ENCODE results near the gene CC2D2B. TPM values are rescaled to one million over a fixed set of nuclear protein-coding genes. Genes with fewer than 3 reads are reported as not detected.
"Not testable (repeated sequence)": the region's sequence is repeated elsewhere in the genome, so short reads cannot be mapped to it uniquely, and the experiment has no call there.

Gene CC2D2B
- total RNA-seq, 1 donor from 2014 or later, result 0.64 TPM

DNA sequence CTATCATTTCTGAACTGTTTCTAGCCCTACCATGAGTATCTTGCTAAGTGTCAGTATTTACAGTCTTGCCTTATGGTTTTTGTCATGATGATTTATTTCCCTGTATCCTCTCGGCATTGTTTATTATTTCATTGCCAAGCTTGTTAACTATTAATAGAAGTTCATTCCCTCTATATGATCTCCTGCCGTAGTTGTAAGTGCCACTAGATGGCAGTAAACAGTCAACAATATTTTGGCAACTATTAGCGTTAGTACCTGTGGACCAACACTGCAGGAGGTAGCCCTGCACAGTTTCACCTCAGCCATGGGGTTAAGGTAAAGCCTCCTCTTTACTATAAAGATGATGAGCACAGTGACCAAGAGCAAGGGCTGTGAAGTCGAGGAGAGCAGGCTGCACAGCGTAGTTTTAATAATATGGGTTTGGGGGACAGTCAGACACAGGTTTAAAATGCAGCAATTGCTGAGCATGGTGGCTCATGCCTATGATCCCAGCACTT, 109.5 kb downstream of the CC2D2B start:
- intact Hi-C loops (cut with micrococcal nuclease), result loop anchor here (1.0 to 2.0 kb wide), 2 partner anchors 276 to 324 kb away; no protein-coding TSS in a partner anchor

DNA sequence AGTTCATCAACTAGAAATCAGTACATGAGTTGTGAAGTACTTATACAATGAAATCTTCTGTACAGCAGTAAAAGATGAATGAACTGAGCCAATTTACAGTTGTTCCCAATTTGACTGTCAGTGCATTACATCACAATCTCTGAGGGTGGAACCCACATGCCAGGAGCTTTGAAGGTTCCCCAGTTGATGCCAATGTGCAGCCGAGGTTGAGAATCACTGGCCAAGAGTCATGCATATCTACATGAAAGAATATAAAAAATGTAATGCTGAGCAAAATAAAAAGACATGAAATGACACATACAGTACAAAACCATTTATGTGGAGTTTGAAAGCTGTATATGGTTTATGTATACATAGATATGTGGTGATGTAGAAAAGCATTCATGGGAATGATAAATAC, 113.6 kb downstream of the CC2D2B start:
- intact Hi-C loops (cut with micrococcal nuclease), result no loop called here

DNA sequence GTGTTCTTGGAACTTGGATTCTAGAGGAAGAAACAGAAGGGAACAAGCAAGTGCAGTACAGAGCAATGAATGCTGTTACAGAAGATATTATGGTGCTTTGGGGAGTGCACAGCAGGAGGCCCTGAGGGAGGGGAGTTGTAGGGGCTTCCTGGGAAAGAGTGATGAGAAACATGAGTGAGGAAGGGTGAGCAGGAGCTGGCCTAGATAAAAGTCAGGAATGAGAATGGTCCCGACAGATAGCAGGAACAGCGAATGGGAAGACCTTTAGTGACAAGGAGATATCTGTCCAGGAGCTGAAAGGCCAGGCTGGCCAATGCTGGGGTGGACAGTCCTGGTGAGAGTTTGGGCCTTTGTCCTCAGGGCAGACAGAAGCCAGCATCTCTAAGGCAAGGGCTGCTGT, 115.0 kb downstream of the CC2D2B start:
- intact Hi-C loops (cut with micrococcal nuclease), result no loop called here

DNA sequence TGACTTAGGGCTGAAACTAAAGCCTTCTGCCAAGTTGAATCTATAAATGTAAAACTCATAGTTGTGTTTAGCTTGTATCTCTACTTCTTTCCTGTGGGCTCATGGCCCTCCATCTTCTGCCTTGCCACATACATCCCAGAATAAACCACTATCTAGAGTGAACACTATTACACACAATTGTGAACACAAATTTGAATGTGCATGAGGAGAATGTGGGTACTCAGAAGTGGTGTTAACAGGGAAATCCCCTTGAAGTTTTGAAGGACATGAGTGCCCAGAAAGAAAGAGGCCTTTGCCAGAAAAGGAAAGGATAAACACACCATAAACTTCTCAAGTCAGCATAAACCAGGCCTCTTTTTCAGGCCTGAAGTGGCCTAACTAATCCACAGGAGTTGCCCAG, 115.4 kb downstream of the CC2D2B start:
- intact Hi-C loops (cut with micrococcal nuclease), result no loop called here

DNA sequence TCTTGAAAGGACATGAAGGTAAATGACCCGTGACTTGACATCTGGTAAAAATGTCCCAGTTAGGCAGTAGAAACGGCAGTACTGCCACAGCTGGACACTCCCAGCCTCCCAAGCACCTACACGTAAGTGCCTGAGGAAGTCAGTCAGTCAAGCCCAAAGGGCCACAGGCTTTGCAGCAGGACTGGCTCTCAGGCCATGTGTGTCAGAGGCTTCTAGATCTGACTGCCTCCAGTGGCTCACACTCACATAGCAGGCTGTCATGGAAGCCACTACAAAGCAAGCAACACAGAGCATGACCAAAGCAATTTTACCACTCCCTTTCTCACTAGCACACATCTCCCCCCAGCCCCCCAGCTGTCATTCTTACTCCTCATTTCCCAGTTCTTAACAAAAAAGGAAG, 117.8 kb downstream of the CC2D2B start:
- intact Hi-C loops (cut with micrococcal nuclease), result no loop called here

DNA sequence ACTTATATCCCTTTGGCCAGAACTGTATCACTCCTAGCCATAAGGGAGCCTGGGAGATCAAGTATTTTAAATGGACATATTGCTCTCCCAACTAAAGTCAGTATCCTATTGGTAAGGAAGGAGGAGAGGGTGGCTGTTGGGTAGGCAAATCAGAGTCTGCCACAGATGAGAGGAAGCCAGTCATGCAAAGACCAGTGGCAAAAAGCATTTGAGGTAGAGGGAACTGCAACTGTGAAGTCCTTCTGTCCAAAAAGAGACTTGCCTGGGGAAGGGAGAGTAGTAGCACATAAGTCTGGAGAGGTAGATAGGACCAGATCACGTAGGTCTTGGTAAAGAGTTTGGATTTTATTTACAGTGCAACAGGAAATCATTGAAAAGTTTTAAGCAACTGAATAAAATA, 126.8 kb downstream of the CC2D2B start:
- intact Hi-C loops (cut with micrococcal nuclease), result no loop called here

DNA sequence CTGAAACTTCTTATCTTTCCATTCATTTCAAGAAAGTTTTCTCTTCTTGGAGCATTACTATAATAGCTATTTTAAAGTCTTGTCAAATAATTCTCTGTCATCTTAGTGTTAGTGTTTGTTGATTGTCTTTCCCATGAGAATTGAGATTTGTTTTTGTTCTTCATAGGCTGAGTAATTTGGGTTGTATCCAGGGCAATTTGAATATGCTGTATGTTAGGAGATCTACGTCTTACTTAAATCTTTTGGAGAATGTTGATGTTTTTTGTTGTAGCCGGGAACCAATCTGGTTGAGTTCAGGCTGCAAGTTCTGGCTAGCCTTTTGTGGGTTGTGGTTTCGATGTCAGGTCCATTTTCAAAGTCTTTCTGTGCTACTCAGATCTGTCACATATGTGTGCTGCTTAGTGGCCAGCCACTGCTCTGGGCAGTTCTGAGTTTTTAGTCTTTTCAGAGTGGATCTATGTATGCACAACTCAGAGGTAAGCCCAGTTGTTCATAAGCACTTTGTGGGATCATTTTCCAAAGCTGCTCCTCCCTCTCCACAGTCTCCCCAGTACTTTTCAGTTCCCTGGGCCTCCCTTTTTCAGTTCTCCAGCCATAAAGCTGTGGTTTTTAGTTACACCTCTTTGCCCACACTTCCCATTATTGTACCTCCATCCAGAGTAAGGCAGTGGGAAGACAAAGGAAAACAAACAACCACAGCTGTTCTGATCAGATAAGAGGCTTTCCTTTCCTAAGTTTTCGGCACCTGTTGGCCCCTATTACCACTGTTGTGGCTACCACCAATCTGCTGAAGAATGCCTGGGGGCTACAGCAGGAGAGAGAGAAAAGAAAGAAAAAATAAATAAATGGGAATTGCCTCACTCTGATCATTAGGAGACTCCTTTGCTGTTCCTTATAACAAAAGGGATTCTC, 131.0 kb downstream of the CC2D2B start:
- intact Hi-C loops (cut with micrococcal nuclease), result no loop called here

DNA sequence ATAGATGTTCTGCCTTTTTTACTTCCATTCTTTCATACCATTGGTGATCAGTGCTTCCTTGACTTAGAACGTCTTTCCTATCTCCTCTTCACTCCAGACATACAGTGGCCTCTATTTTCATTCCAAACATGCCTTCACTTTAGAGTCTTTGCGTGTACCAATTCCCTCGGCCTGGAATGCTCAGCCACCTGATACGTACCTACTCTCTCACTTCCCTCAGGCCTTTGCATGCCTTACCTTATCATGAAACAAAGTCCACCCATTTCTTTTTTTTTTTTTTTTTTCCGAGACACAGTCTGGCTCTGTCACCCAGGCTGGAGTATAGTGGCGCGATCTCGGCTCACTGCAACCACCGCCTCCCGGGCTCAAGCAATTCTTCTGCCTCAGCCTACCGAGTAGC, 133.4 kb downstream of the CC2D2B start:
- intact Hi-C loops (cut with micrococcal nuclease), result loop anchor here (5.0 kb wide), 3 partner anchors 79 to 546 kb away; partner anchors contain the start of genes CC2D2B and TM9SF3

DNA sequence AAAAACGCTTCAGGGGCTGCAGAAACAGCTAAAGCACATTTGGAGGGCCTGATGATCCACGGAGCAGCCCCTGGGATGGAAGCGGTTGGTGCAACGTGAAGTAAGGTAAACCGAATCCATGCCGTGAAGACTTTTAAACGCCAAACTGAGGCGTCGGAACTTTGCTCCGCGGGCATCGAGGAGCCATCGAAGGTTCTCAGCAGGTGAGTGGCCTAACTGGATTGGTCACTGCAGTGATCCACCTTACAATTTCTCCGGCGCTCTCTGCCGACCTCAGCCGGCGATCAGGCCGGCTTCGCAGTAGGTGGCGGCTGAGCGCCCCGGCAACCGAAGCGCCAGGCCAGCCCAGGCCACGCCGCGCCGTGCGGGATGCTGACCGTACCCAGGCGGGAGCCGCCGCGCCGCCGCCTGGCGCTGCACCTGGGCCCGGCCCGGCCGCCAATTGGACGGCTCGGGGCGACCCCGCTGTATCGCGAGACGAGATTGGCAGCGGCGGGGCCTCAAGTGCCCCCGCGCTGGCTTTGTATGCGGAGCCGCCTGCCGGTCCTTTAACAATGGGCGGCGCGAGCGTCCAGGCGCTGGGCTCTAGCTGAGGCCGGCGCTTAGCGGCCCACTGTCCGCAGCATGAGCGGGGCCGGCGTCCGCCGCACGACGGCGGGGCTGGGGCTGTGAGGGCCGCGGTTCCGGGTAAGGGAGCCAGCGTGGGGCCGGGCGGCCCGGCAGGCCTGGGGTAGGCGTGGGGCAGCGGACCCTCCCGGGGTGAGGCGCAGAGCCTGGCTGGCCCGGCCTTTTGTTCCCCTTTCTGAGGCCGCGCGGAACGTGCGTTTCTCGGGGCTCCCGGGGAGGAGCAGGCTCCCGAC, 135.5 kb downstream of the CC2D2B start, which contains the start of gene CCNJ:
TSS of gene CCNJ (plus strand) at position 551 of the 860 bp plus-strand sequence. CDS start 811 bp downstream, outside the sequence.
- intact Hi-C loops (cut with micrococcal nuclease), result loop anchor here (1.0 to 5.0 kb wide), 6 partner anchors 47 to 544 kb away; partner anchors contain the start of genes CC2D2B, TM9SF3 and ZNF518A

DNA sequence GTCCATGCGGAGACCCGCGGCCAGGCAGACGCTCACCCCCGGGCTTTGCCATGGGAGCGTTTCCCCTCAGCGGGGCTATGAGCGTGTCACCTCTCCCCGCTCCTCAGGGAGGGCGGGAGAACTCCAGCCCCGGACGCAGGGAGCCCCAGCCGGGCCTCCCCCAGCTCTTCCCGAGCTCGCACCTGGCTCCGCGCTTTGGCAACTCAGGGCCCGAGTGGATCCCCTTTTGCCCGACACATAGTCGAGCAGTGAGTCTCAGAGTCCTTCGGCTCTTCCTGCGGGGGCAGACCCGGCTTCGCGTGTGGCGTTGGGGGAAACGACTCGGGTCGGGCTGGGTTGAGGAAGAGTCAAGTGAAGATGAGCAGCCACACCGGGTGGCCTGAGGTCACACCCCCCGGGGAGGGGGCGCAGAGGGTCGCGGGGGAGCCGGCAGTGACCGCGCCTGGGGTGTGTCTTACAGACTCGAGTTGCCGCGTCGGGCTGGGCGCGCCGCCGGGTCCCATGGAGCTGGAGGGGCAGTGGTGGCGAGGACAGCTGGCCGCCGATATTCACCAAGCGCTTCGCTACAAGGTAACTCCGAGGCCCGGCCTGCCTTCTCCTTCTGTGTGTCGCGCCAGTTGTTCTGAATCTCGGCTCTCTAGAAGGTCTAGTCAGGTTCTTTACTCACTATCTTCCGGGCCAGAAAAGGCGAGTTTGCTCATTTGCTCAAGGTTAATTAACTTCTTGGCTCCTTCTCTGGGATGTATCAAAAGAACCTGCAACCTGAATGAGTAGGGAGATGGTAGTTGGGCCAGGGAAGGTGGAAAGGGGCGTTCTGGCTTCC, 136.3 kb downstream of the CC2D2B start:
- intact Hi-C loops (cut with micrococcal nuclease), result loop anchor here (1.0 to 5.0 kb wide), 7 partner anchors 19 to 543 kb away; partner anchors contain the start of genes CC2D2B, TM9SF3 and ZNF518A

DNA sequence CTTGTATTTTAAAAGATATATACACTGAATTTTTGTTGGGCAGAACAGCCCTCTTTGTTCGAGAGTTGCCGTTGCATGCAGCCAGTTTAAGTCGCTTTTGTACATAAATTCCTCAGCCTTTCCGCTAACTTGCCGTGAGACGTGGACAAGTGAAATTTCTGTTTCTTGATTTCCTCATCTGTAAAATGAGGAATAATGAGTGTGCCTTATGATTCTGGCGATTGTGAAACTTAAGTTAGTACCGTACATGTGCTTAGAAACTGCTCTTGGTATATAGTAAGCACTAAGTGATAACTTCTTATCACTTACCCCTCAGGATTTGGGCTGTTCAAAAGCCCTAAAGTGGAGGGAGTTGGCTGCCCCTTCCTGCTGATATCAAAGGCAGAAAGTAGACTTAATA, 137.0 kb downstream of the CC2D2B start:
- intact Hi-C loops (cut with micrococcal nuclease), result loop anchor here (2.0 to 5.0 kb wide), 4 partner anchors 18 to 543 kb away; partner anchors contain the start of genes CC2D2B and TM9SF3

DNA sequence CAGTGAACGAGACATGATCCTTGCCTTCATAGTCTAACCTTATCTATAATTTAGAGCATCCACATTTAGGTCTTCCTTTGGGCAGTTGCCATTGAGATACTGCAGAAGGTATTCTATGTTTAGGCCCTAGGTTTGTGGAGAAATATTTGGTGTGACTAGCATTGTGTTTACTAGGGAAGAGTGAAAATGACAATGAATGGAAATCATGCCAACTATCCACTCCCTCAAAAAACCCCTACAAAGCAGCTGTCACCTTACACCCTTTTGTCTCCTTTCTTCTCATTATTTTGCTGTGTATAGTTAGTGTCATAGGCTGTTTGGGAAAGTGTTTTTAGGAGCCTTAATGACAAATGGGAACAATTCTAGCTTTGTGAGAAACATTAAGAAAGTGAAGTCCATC, 138.8 kb downstream of the CC2D2B start:
- intact Hi-C loops (cut with micrococcal nuclease), result no loop called here

DNA sequence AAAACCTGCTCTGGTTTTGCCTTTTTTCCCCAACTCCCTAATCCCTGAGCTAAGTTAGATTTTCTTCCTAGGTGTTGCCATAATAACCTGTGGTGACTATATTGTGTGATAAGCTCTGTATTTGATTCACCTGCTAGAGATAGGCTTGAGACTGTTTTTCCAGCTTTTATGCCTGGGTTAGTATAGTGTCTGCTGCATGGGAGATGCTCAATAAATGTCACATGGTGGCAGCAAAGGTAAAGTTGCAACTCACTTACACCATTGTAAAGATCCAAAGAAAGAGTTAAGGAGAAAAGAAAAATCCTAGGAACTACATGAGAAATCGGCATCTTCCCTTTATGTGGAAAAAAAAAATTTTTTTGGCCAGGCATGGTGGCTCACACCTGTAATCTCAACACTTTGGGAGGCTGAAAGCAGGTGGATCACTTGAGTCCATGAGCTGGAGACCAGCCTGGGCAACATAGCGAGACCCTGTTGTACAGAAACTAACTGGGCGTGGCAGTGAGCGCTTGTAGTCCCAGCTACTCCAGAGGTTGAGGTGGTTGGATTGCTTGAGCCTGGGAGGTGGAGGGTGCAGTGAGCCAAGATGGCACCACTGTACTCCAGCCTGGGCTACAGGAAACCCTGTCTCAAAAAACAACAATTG, 139.4 kb downstream of the CC2D2B start:
- intact Hi-C loops (cut with micrococcal nuclease), result no loop called here

DNA sequence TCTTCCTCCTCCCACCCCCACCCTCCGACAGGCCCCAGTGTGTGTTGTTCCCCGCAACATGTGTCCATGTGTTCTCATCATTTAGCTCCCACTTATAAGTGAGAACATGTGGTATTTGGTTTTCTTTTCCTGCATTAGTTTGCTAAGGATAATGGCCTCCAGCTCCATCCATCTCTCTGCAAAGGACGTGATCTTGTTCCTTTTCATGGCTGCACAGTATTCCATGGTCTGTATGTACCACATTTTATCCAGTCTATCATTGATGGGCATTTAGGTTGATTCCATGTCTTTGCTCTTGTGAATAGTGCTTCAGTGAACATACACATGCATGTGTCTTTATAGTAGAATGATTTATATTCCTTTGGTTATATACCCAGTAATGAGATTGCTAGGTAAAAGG, 140.2 kb downstream of the CC2D2B start:
- intact Hi-C loops (cut with micrococcal nuclease), result not testable (repeated sequence)

DNA sequence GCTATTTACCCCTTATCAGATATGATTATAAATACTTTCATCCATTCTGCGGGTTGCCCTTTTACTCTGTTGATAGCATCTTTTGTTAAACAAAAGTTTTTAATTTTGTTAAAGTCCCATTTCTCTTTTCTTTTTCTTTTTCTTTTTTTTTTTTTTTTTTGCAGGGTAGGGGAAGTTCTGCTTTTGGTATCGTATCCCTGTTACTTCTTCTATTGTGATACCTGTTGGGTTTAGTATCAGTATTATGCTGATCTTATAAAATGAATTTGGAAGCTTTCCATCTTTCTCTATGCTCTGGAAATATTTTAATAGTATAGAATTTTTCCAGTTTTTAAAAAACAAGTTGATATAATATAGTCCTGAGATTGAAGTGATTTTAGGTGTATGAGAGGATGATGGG, 141.6 kb downstream of the CC2D2B start:
- intact Hi-C loops (cut with micrococcal nuclease), result no loop called here

DNA sequence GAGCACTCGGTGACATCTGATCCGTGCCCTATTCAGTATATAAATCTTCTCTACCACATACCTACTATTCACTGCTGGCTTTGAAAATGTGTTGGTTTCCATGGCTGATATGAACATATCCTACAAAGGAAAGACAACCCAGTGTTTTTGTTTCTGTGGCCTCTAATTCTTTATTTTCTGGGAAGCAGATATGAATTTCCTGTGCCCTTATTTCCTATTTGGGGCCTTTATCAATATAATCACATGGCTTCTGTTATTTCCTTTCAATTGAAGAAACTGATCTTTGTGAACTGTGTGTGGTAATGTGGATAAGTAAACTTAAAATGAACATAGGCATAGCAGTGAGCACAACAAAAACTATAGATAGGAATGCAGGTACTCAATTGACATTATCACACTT, 146.2 kb downstream of the CC2D2B start:
- intact Hi-C loops (cut with micrococcal nuclease), result no loop called here

DNA sequence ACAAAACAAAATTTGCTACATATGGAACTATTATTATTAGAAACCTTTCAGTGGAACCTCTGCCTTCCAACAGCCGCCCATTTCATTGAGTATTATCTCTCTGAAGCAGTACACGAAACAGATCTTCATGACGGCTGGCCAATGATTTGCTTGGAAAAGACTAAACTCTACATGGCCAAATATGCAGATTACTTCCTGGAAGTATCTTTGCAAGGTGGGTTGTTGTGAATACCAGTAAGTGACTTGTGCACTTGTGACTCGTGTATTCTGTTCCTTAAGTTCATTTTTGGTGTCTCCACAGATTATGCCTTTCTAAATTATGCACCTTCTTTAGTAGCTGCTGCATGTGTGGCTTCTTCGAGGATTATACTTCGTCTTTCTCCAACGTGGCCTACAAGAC, 149.0 kb downstream of the CC2D2B start:
- intact Hi-C loops (cut with micrococcal nuclease), result no loop called here

DNA sequence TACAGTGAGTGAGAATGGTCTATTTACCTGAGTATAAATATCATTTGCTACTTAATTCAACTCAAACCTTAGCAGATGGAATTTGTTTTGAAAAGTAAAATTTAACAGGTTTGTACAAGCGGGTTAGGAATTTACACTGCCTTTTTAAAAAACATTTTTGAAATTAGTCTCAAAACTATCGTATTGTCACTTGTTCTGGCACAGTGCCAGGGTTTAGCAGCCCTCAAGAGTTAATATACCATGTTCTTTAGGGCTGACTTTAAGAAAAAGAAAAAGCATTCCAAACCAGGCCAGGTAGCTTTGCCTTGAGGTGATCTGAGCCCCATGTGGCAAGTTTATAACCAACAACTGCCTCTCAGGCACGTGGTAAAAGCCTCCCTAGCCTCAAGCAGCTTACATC, 153.5 kb downstream of the CC2D2B start:
- intact Hi-C loops (cut with micrococcal nuclease), result loop anchor here (5.0 kb wide), 1 partner anchor 36 kb away; no protein-coding TSS in a partner anchor

DNA sequence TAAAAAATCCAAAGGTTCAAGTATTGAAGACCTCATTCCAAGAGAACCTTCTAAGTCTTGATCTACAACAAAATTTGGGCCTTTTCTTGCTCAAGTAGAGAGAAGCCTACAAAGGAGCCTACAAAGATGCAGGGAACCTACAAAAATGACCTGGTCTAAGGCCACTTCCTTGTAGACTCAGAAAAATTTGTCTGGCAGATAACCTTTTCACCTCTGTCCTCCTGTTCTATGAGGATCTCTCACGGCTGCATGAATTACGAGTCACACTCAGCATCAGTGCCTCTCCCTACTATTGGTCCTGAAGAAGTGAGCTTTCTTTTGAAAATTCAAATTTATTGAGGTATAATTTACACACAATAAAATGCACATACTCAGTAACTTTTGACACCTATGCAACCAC, 164.9 kb downstream of the CC2D2B start:
- intact Hi-C loops (cut with micrococcal nuclease), result no loop called here

DNA sequence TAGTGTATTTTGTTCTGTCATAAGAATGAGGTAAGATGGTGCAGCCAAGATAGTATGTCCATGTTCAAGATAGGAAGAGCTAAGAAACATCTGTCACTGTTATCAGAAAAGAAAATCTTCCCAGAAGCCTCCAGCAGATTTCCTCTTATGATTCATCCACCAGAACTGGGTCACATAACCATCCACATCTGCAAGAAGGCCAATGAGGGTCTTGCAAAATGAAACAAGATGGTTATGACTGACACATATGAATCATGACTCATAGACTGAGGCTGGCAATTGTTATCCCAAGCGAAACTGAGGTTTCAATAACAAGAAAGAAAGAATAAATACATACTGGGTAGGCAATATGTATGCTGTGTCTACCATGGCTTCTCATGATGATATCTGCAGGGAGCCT, 165.9 kb downstream of the CC2D2B start:
- intact Hi-C loops (cut with micrococcal nuclease), result no loop called here

Data from T-helper 2 cell treated with Interferon-gamma antibody and Interleukin-4, amounts not matched to agents 100 ng/mL and 5 ng/mL, for 36 hours (primary cell).